OCI-LY1 (cell line): Measurements from ENCODE around the gene CHCHD4.

Experiments used
- H2AFZ ChIP-seq: fragments of 200-600 bp; sonication (generic), shearing (Covaris generic); 2 replicates; pipeline ENCODE4 v1.6.0; 2014; ENCODE audit warnings: antibody characterized with exemption, mild to moderate bottlenecking, low read length
- H3F3A ChIP-seq: fragments of 200-600 bp; sonication (generic), shearing (Covaris generic); 2 replicates; pipeline ENCODE4 v1.6.0; 2014; ENCODE audit warnings: mild to moderate bottlenecking, antibody characterized with exemption, low read length, moderate library complexity; ENCODE audit not compliant: insufficient read depth
- H3K27ac ChIP-seq: fragments of 200-600 bp; sonication (generic); 2 replicates; pipeline ENCODE4 v1.5.1; 2014; ENCODE audit warnings: low read length, mixed run types, mild to moderate bottlenecking, low read depth; ENCODE audit not compliant: poor library complexity, severe bottlenecking
- H3K27me3 ChIP-seq: fragments of 200-600 bp; sonication (generic); 2 replicates; pipeline ENCODE4 v1.6.0; 2014; ENCODE audit warnings: antibody characterized with exemption, mild to moderate bottlenecking, low read length, moderate library complexity; ENCODE audit not compliant: insufficient read depth
- H3K36me3 ChIP-seq: fragments of 200-600 bp; sonication (generic); 2 replicates; pipeline ENCODE4 v1.6.1; 2014; ENCODE audit warnings: mild to moderate bottlenecking, antibody characterized with exemption, low read length, moderate library complexity, mixed read lengths; ENCODE audit not compliant: insufficient read depth
- H3K4me1 ChIP-seq: fragments of 200-600 bp; sonication (generic); 2 replicates; pipeline ENCODE4 v1.5.1; 2014; ENCODE audit warnings: mild to moderate bottlenecking, low read length, moderate library complexity; ENCODE audit not compliant: insufficient read depth, severe bottlenecking
- H3K4me2 ChIP-seq: fragments of 200-600 bp; sonication (generic), shearing (Covaris generic); 2 replicates; pipeline ENCODE4 v1.6.1; 2014; ENCODE audit warnings: low read length
- H3K4me3 ChIP-seq: fragments of 200-600 bp; sonication (generic); 2 replicates; pipeline ENCODE4 v1.5.1; 2014; ENCODE audit warnings: low read length, low read depth, mild to moderate bottlenecking, mixed read lengths; ENCODE audit not compliant: poor library complexity, severe bottlenecking
- H3K79me2 ChIP-seq: fragments of 200-600 bp; shearing (Covaris generic); 2 replicates; pipeline ENCODE4 v1.6.1; 2016; ENCODE audit warnings: mixed run types, low read length, mixed read lengths; ENCODE audit not compliant: insufficient read depth
- H3K9ac ChIP-seq: fragments of 200-600 bp; sonication (generic), shearing (Covaris generic); 2 replicates; pipeline ENCODE4 v1.6.1; 2014; ENCODE audit warnings: mild to moderate bottlenecking, low read length, mixed read lengths
- H3K9me2 ChIP-seq: fragments of 200-600 bp; sonication (generic), shearing (Covaris generic); 2 replicates; pipeline ENCODE4 v1.6.1; 2014; ENCODE audit warnings: low read depth, mild to moderate bottlenecking, low read length, mixed read lengths
- H3K9me3 ChIP-seq: fragments of 200-600 bp; shearing (Covaris generic); 2 replicates; pipeline ENCODE4 v1.6.1; 2014; ENCODE audit warnings: low read length, mixed read lengths
- H4K20me1 ChIP-seq: fragments of 200-600 bp; sonication (generic), shearing (Covaris generic); 2 replicates; pipeline ENCODE4 v1.6.0; 2016; ENCODE audit warnings: mild to moderate bottlenecking, low read length; ENCODE audit not compliant: insufficient read depth
- CTCF ChIP-seq: fragments of 200-600 bp; sonication (generic), shearing (Covaris generic); IDR thresholded peaks from 2 replicates; pipeline ENCODE4 v1.5.1; 2017; ENCODE audit warnings: mild to moderate bottlenecking, antibody characterized with exemption, low read length, moderate library complexity, mixed read lengths
- EZH2 ChIP-seq: fragments of 200-600 bp; sonication (generic), shearing (Covaris generic); IDR thresholded peaks from 2 replicates; pipeline ENCODE4 v1.8.0; 2017; ENCODE audit warnings: borderline replicate concordance, mixed run types, mild to moderate bottlenecking, antibody characterized with exemption, low read length, moderate library complexity, mixed read lengths

Gene CHCHD4

GRCh38 chr3:14141602-14142341 is 17.1 kb upstream of the CHCHD4 start:
- no peak overlapping the region for H2AFZ ChIP-seq
- no peaks in the 10 kb centered on the region for H3K79me2 ChIP-seq
- no peak overlapping the region for H3K9ac ChIP-seq
- H3K4me3 ChIP-seq, result no peak overlapping the region
- no peaks in the 10 kb centered on the region for H4K20me1 ChIP-seq
- no peaks in the 10 kb centered on the region for H3K9me2 ChIP-seq
- peaks cover 12% of the 10 kb centered on the region for H3K4me1 ChIP-seq
- no peaks in the 10 kb centered on the region for H3F3A ChIP-seq
- H3K36me3 ChIP-seq, result peaks cover 15% of the 10 kb centered on the region; the same call in 1 of the 2 replicates
- no peaks in the 10 kb centered on the region for H3K27me3 ChIP-seq
- H3K27ac ChIP-seq, result no peak overlapping the region
- no peaks in the 10 kb centered on the region for H3K9me3 ChIP-seq
- no peak for TF ChIP-seq EZH2
- TF ChIP-seq CTCF, result no peak
- no peak overlapping the region for H3K4me2 ChIP-seq

GRCh38 chr3:14141144-14141543 is 16.5 kb upstream of the CHCHD4 start:
- Histone ChIP-seq H3F3A (no peaks in the 10 kb centered on the region), H2AFZ (no peak overlapping the region), H3K36me3 (peaks cover 12% of the 10 kb centered on the region; the same call in 1 of the 2 replicates)

GRCh38 chr3:14140668-14141067 is 16.0 kb upstream of the CHCHD4 start:
- H3K4me1 ChIP-seq, result peaks cover 12% of the 10 kb centered on the region
- TF ChIP-seq CTCF (no peak), EZH2 (no peak)
- no peaks in the 10 kb centered on the region for H3K9me2 ChIP-seq
- no peaks in the 10 kb centered on the region for H3K9me3 ChIP-seq
- no peak overlapping the region for H2AFZ ChIP-seq
- no peak overlapping the region for H3K9ac ChIP-seq
- H3K4me3 ChIP-seq, result no peak overlapping the region
- no peak overlapping the region for H3K4me2 ChIP-seq
- H3F3A ChIP-seq, result no peaks in the 10 kb centered on the region
- H4K20me1 ChIP-seq, result no peaks in the 10 kb centered on the region
- no peaks in the 10 kb centered on the region for H3K27me3 ChIP-seq
- H3K36me3 ChIP-seq, result peaks cover 17% of the 10 kb centered on the region; the same call in 1 of the 2 replicates
- H3K79me2 ChIP-seq, result no peaks in the 10 kb centered on the region
- no peak overlapping the region for H3K27ac ChIP-seq

More at GRCh38 chr3:14141144-14141543, 16.5 kb upstream of the CHCHD4 start:
- no peaks in the 10 kb centered on the region for H3K27me3 ChIP-seq
- H3K4me1 ChIP-seq, result peaks cover 12% of the 10 kb centered on the region
- H4K20me1 ChIP-seq, result no peaks in the 10 kb centered on the region
- no peak overlapping the region for H3K4me2 ChIP-seq
- H3K79me2 ChIP-seq, result no peaks in the 10 kb centered on the region
- no peaks in the 10 kb centered on the region for H3K9me2 ChIP-seq
- H3K27ac ChIP-seq, result no peak overlapping the region
- H3K9ac ChIP-seq, result no peak overlapping the region
- H3K9me3 ChIP-seq, result no peaks in the 10 kb centered on the region
- TF ChIP-seq EZH2, result no peak
- H3K4me3 ChIP-seq, result no peak overlapping the region

- no peak overlapping the region for H3K9ac ChIP-seq
- no peak overlapping the region for H2AFZ ChIP-seq
- H3K9me2 ChIP-seq, result no peaks in the 10 kb centered on the region
- H3K4me2 ChIP-seq, result no peak overlapping the region
- no peaks in the 10 kb centered on the region for H3K9me3 ChIP-seq
- TF ChIP-seq CTCF (no peak), EZH2 (no peak)
- peaks cover 18% of the 10 kb centered on the region; the same call in 1 of the 2 replicates for H3K36me3 ChIP-seq
- no peaks in the 10 kb centered on the region for H3K27me3 ChIP-seq
- H3K4me3 ChIP-seq, result no peak overlapping the region
- no peaks in the 10 kb centered on the region for H3F3A ChIP-seq
- H3K79me2 ChIP-seq, result no peaks in the 10 kb centered on the region
- no peak overlapping the region for H3K27ac ChIP-seq
- H4K20me1 ChIP-seq, result no peaks in the 10 kb centered on the region
- peaks cover 10% of the 10 kb centered on the region for H3K4me1 ChIP-seq
Measured at GRCh38 chr3:14139771-14140170, 15.1 kb upstream of the CHCHD4 start.
